Measurements from ENCODE around the gene SPSB1.
A peak's percentile ranks its signal among the peaks of the same experiment; 100 is the strongest.

SPSB1 gene

DNA sequence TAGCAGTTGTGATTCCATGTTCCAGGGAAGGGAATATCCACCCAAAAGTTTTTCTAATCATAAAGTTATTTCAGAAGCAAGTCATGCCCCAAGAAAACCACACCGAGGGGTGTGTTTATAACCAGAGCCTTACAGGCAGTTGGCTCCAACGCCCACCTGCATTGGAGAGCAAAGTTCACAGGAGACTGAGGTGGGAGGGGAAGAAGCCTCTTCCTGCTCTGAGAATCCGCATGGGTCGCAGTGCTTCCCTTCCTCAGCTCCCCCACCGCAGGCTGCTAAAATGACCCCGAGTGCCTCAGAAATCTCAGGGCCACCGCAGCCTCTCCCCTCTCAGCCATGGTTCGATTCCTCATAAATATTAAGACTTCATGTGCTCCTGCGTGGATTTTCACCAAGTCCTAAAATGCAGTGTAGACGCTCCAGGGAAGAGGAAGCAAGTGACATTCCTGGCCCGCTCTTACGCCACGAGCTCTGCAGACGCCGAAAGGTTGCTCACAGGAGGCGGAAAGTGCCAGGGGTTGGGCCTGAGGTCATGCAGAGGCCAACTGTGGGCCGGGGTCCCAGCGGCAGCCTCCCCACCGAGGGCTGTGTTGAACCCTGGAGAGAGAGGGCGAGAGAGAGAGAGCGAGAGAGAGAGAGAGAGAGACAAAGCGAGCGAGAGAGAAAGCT is 13.4 kb upstream of the SPSB1 start:
- ATAC-seq (replicated peaks): no peak
- Mint-ChIP-seq H3K9me3 (peaks cover 3 to 4% of the 10 kb centered on the region in 2 donors), H3K36me3 (peaks cover 2 to 9% of the 10 kb centered on the region in 2 donors), H3K4me3 (no peak overlapping the region), H3K27me3 (peaks cover 20 to 33% of the 10 kb centered on the region in 2 donors), H3K27ac (no peak overlapping the region), H3K4me1 (peaks cover 22 to 33% of the 10 kb centered on the region in 2 donors)
- DNase-seq: no peak

DNA sequence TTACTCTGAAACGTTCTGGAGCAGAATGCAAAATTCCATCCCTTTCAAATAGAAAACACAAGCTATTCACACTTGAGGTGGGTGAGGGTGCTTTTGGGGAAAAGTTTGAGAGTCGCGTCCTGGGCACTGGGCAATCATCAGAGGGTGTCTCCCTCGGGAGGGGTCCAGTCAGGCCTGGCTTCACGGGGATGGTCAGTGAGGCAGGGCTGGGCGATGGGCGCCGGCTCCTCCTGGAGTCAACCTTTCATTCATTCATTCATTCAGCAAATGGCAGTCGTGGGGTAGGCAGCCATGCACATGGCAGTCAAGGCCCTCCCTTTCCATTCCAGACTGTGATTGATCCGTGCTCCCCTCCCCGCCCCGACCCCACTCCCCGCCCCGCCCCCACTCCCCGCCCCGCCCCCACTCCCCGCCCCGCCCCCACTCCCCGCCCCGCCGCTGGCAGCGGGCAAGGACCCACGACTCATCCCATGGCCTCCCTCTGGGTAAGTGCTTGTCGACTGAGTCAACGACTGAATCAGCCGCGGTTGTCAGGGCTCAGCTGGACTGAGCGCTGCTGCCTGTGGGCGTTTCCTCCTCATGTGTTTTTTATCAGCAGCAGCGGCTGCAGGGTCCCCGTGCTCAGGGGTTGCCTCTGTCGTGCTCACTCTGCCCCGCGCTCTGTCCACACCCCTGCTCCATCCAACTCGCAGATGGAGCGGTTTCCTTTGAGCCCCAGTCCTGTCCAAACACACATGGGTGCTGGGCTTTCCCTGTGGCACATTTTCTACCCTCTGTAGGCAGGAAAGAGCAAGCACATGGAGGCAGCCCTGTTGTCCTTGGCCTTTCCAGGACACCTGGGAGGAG is 12.5 kb upstream of the SPSB1 start:
- no peak overlapping the region for H3K27ac Mint-ChIP-seq
- peaks cover 18 to 31% of the 10 kb centered on the region in 2 donors for H3K4me1 Mint-ChIP-seq
- DNase-seq: no peak
- peaks cover 20 to 33% of the 10 kb centered on the region in 2 donors for H3K27me3 Mint-ChIP-seq
- ATAC-seq (replicated peaks): peak; percentile 26 to 55
- peaks cover 2 to 7% of the 10 kb centered on the region in 2 donors for H3K36me3 Mint-ChIP-seq
- H3K4me3 Mint-ChIP-seq: no peak overlapping the region
- H3K9me3 Mint-ChIP-seq: peaks cover 4 to 6% of the 10 kb centered on the region in 2 donors

DNA sequence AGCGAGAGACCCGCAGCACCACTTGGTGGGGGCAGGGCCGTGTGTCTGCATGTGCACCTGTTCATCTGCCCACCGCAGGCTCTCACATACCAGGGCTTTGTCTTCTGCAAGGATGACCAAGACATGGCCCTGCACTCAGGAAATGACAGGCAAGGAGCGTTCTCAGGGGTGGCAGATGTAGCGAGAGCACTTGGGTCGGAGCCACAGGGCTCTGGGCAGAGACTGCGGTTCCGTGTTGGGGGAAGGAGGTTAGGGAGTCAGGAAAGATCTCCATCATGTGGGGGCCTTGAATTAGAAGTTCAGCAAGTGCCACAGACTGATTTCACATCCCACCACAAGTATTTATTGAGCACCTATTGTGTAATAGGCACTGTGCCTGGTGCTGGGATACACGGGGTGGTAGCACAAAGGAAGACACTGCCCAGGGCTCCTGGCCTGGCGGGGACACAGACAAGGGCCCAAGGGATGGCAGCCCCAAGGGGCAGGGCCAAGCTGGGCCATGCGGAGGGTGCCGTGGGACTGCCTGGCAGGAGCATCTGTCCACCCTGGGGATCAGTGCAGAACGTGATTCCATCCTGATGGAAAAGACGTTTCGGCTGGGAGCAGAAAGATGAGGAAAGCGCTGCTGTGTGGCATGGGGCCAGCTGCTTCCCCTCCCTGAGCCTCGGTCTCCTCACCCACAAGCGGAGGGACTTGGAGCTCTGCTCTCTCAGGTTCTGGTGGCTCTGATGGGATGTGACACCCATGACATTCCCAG is 11.4 kb upstream of the SPSB1 start:
- DNase-seq (no peak), ATAC-seq (replicated peaks) (no peak)
- Mint-ChIP-seq H3K4me1 (peaks cover 10 to 21% of the 10 kb centered on the region in 2 donors), H3K27ac (no peak overlapping the region), H3K36me3 (peaks cover 2 to 4% of the 10 kb centered on the region in 2 donors), H3K4me3 (no peak overlapping the region), H3K27me3 (peaks cover 20 to 33% of the 10 kb centered on the region in 2 donors), H3K9me3 (peaks cover 6% of the 10 kb centered on the region in 2 donors)

- no peak overlapping the region for H3K27ac Mint-ChIP-seq
- peaks cover 10 to 21% of the 10 kb centered on the region in 2 donors for H3K4me1 Mint-ChIP-seq
- peaks cover 20 to 40% of the 10 kb centered on the region in 2 donors for H3K27me3 Mint-ChIP-seq
- peaks cover 6 to 7% of the 10 kb centered on the region in 2 donors for H3K9me3 Mint-ChIP-seq
- DNase-seq (no peak), ATAC-seq (replicated peaks) (no peak)
- no peaks in the 10 kb centered on the region for H3K36me3 Mint-ChIP-seq
- H3K4me3 Mint-ChIP-seq: no peak overlapping the region
Observed at GRCh38 chr1:9281908-9282695, 10.6 kb upstream of the SPSB1 start.

- Mint-ChIP-seq H3K27ac (no peak overlapping the region), H3K4me3 (no peak overlapping the region), H3K27me3 (peaks cover 20 to 42% of the 10 kb centered on the region in 2 donors), H3K36me3 (no peaks in the 10 kb centered on the region), H3K9me3 (peaks cover 4 to 7% of the 10 kb centered on the region in 2 donors), H3K4me1 (peaks cover 10 to 21% of the 10 kb centered on the region in 2 donors)
- DNase-seq (no peak), ATAC-seq (replicated peaks) (no peak)
Observed at GRCh38 chr1:9282696-9282955, 10.1 kb upstream of the SPSB1 start.

GRCh38 chr1:9284061-9284460 is 8.6 kb upstream of the SPSB1 start:
- no peak overlapping the region for H3K27ac Mint-ChIP-seq
- H3K4me1 Mint-ChIP-seq: peaks cover 8 to 21% of the 10 kb centered on the region in 2 donors
- H3K9me3 Mint-ChIP-seq: peaks cover 6 to 10% of the 10 kb centered on the region in 2 donors
- ATAC-seq (replicated peaks) (no peak), DNase-seq (no peak)
- H3K4me3 Mint-ChIP-seq: no peak overlapping the region
- H3K27me3 Mint-ChIP-seq: peaks cover 20 to 38% of the 10 kb centered on the region in 2 donors
- peaks cover 2 to 3% of the 10 kb centered on the region in 2 donors for H3K36me3 Mint-ChIP-seq

- peaks cover 6 to 11% of the 10 kb centered on the region in 2 donors for H3K9me3 Mint-ChIP-seq
- DNase-seq: no peak
- no peak overlapping the region for H3K27ac Mint-ChIP-seq
- ATAC-seq (replicated peaks): no peak
- H3K27me3 Mint-ChIP-seq: peaks cover 3 to 14% of the 10 kb centered on the region in 2 donors
- H3K4me1 Mint-ChIP-seq: peaks cover 2 to 5% of the 10 kb centered on the region in 2 donors
- H3K36me3 Mint-ChIP-seq: peaks cover 2 to 4% of the 10 kb centered on the region in 2 donors
- no peak overlapping the region for H3K4me3 Mint-ChIP-seq
Observed at GRCh38 chr1:9286556-9286955, 6.1 kb upstream of the SPSB1 start.

GRCh38 chr1:9289090-9289534 is 3.6 kb upstream of the SPSB1 start:
- Mint-ChIP-seq H3K27ac (no peak overlapping the region), H3K9me3 (peaks cover 6 to 11% of the 10 kb centered on the region in 2 donors)
- ATAC-seq (replicated peaks): no peak

GRCh38 chr1:9289711-9290485 is 2.8 kb upstream of the SPSB1 start:
- no peak for ATAC-seq (replicated peaks)
- H3K36me3 Mint-ChIP-seq: peaks cover 2 to 4% of the 10 kb centered on the region in 2 donors
- no peak overlapping the region for H3K27ac Mint-ChIP-seq
- H3K9me3 Mint-ChIP-seq: peaks cover 4 to 7% of the 10 kb centered on the region in 2 donors
- DNase-seq: no peak
- H3K4me3 Mint-ChIP-seq: no peak overlapping the region
- H3K4me1 Mint-ChIP-seq: peaks cover 0 to under 1% of the 10 kb centered on the region in 2 donors
- peaks cover 0 to 9% of the 10 kb centered on the region in 2 donors for H3K27me3 Mint-ChIP-seq

More at GRCh38 chr1:9289090-9289534, 3.6 kb upstream of the SPSB1 start:
- Mint-ChIP-seq H3K27me3 (peaks cover 0 to 9% of the 10 kb centered on the region in 2 donors), H3K4me1 (peaks cover 0 to 3% of the 10 kb centered on the region in 2 donors), H3K36me3 (peaks cover 2 to 4% of the 10 kb centered on the region in 2 donors), H3K4me3 (no peak overlapping the region)
- DNase-seq: peak; percentile 71

- ATAC-seq (replicated peaks) (no peak), DNase-seq (no peak)
- H3K36me3 Mint-ChIP-seq: peaks cover 2 to 4% of the 10 kb centered on the region in 2 donors
- peaks cover 0 to 5% of the 10 kb centered on the region in 2 donors for H3K4me1 Mint-ChIP-seq
- peaks cover 0 to 4% of the 10 kb centered on the region in 2 donors for H3K27me3 Mint-ChIP-seq
- H3K9me3 Mint-ChIP-seq: peaks cover 4% of the 10 kb centered on the region in 2 donors
- no peak overlapping the region for H3K27ac Mint-ChIP-seq
- H3K4me3 Mint-ChIP-seq: peak overlapping the region; percentile 41 to 45
Observed at GRCh38 chr1:9291914-9292360, 757 bp upstream of the SPSB1 start.

- Mint-ChIP-seq H3K27me3 (no peaks in the 10 kb centered on the region), H3K9me3 (peaks cover 2 to 4% of the 10 kb centered on the region in 2 donors), H3K4me3 (no peak overlapping the region), H3K36me3 (peaks cover 2 to 4% of the 10 kb centered on the region in 2 donors), H3K4me1 (peaks cover 0 to 5% of the 10 kb centered on the region in 2 donors), H3K27ac (no peak overlapping the region)
- DNase-seq (no peak), ATAC-seq (replicated peaks) (no peak)
Observed at GRCh38 chr1:9293241-9293532, 493 bp downstream of the SPSB1 start.

- Mint-ChIP-seq H3K4me1 (peaks cover 0 to 5% of the 10 kb centered on the region in 2 donors), H3K27ac (no peak overlapping the region), H3K9me3 (peaks cover 2 to 4% of the 10 kb centered on the region in 2 donors), H3K36me3 (peaks cover 2 to 4% of the 10 kb centered on the region in 2 donors), H3K4me3 (no peak overlapping the region), H3K27me3 (no peaks in the 10 kb centered on the region)
- ATAC-seq (replicated peaks): peak; percentile 20 to 32
- DNase-seq: no peak
Observed at GRCh38 chr1:9293533-9294404, 1.1 kb downstream of the SPSB1 start.
